LNCaP clone FGC (cell line): ENCODE measurements around the gene FGGY.
"Not testable (repeated sequence)": the region's sequence is repeated elsewhere in the genome, so short reads cannot be mapped to it uniquely, and the experiment has no call there.

Source experiments
- DNase-seq: peaks from one replicate; pipeline ENCODE4 v3.0.0-alpha.2; 2011; ENCODE audit warnings: low read depth
- H3K4me3 ChIP-seq: 2 replicates; pipeline ENCODE4 v1.5.1; 2011; ENCODE audit warnings: mild to moderate bottlenecking, low read depth, low read length, control low read depth
- TF ChIP-seq, protein P1 (sequence below): IDR thresholded peaks from 2 replicates; pipeline ENCODE4 v1.5.1; 2012; ENCODE audit warnings: mild to moderate bottlenecking; ENCODE audit not compliant: control insufficient read depth, insufficient read depth; ENCODE audit errors: extremely low read depth

FGGY gene

GRCh38 chr1:59485171-59485570 is 188.3 kb downstream of the FGGY start:
- no peak for DNase-seq
- TF ChIP-seq, protein P1, sequence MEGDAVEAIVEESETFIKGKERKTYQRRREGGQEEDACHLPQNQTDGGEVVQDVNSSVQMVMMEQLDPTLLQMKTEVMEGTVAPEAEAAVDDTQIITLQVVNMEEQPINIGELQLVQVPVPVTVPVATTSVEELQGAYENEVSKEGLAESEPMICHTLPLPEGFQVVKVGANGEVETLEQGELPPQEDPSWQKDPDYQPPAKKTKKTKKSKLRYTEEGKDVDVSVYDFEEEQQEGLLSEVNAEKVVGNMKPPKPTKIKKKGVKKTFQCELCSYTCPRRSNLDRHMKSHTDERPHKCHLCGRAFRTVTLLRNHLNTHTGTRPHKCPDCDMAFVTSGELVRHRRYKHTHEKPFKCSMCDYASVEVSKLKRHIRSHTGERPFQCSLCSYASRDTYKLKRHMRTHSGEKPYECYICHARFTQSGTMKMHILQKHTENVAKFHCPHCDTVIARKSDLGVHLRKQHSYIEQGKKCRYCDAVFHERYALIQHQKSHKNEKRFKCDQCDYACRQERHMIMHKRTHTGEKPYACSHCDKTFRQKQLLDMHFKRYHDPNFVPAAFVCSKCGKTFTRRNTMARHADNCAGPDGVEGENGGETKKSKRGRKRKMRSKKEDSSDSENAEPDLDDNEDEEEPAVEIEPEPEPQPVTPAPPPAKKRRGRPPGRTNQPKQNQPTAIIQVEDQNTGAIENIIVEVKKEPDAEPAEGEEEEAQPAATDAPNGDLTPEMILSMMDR, result no peak

DNA sequence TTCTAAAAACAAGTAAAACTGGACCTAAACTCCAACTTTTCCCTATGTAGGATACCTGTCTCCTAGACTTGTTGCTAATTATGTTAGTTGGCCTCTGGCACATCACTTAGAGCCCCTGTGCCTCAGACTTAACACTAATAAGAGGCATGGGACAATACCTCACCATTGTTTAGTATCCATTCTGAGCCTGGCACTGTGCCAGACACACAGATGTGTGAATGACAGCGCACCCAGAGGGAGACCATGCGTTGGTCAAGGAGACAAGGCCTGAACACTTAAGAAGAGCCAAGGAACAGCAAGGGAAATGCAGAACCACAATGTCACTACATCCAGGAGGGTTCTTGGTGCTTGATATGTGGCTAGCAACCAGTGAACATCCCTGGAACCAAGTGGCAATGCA is 189.1 kb downstream of the FGGY start:
- H3K4me3 ChIP-seq, result no peak overlapping the region
- TF ChIP-seq, protein P1, result no peak
- DNase-seq, result no peak

More at GRCh38 chr1:59485171-59485570, 188.3 kb downstream of the FGGY start:
- no peak overlapping the region for H3K4me3 ChIP-seq

- no peak for DNase-seq
- TF ChIP-seq, protein P1, result no peak
- no peak overlapping the region for H3K4me3 ChIP-seq
Observed at GRCh38 chr1:59486615-59487014, 189.7 kb downstream of the FGGY start.

GRCh38 chr1:59487335-59488031 is 190.6 kb downstream of the FGGY start:
- TF ChIP-seq, protein P1, result no peak
- no peak overlapping the region for H3K4me3 ChIP-seq
- DNase-seq, result no peak

DNA sequence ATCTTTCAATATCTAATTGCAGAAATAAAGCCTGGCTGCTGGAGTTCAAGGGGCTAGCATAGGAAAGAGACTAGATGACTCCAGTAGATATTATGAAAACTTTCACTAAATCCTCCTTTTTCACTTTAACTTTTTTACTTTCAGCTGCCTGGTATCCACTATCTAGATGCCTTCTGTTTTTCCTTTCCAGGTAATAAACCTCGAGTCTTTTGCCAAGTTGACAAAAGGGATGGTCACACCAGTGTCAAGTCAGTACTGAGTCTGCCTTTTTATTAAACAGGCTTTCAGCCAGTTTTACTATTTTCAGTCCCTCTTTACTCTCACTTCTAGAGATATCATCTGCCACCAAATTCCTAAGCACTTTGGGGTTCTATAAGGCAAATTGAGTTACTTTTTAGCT is 195.6 kb downstream of the FGGY start:
- H3K4me3 ChIP-seq, result no peak overlapping the region
- DNase-seq, result no peak
- TF ChIP-seq, protein P1, result no peak

DNA sequence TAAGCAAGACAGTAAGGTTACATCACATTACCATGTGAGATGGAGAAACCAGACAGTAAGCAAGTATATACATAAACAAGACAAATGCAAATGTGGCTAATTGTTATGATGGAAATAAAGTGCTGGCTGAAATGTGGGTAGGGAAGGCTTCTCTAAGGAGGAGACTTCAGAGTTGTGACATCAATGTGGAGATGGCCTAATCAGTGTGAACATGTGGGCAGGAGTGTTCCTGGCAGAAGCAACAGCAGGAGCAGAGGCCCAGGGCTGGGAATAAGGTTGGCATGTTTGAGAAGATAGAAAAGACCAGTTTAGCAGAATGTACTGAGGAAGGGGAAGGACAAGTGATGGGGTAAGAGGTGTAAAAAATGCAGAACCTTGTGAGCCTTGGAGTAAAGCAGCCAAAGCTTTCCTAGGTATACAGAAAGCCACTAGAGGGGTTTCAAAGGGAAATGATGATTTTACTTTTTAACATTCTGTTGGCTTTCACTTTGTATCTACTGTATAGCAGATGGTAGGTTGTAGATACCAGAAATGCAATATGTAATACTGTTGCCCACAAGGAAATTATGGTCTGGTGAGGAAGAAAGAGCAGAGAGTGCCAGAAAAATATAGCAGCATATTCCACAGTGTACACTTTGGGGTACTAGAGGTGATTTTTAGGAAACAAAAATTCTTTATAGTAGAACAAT is 197.4 kb downstream of the FGGY start:
- H3K4me3 ChIP-seq, result no peak overlapping the region
- TF ChIP-seq, protein P1, result no peak
- DNase-seq, result no peak

DNA sequence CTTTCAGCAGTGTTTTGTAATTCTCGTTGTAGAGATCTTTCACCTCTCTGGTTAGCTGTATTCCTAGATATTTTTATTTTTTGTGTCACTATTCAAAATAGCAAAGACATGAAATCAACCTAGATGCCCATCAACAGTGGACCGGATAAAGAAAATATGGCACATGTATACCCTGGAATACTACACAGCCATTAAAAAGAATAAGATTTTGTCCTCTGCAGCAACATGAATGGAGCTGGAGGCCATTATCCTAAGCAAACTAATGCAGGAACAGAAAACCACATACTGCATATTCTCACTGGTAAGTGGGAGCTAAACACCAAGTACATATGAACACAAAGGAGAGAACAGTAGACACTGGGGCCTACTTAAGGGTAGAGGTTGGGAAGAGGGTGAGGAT is 199.3 kb downstream of the FGGY start:
- not testable (repeated sequence) for DNase-seq, H3K4me3 ChIP-seq
